ENCODE measurements around the gene MRPL24.
A peak's percentile ranks its signal among the peaks of the same experiment; 100 is the strongest.

The MRPL24 gene

GRCh38 chr1:156706657-156707416 lies 34.1 kb downstream of the MRPL24 start:
- Histone ChIP-seq H3K27ac (ENCODE audit: low read depth, low read length) (no peak overlapping the region), H3K4me3 (ENCODE audit: insufficient read depth, low read length, poor library complexity, severe bottlenecking) (no peak overlapping the region), H3K27me3 (ENCODE audit: low read length) (no peaks in the 10 kb centered on the region), H3K4me2 (ENCODE audit: low read depth, low read length, poor library complexity, severe bottlenecking) (peak overlapping the region; percentile 51), H3F3A (ENCODE audit: insufficient read depth) (no peaks in the 10 kb centered on the region), H4K20me1 (ENCODE audit: low read depth, low read length) (no peaks in the 10 kb centered on the region), H3K9me2 (replicated peaks; ENCODE audit: insufficient read depth, low read length) (no peaks in the 10 kb centered on the region), H3K36me3 (ENCODE audit: low read length) (no peaks in the 10 kb centered on the region), H2AFZ (ENCODE audit: low read depth, low read length, severe bottlenecking) (no peak overlapping the region), H3K9me3 (ENCODE audit: insufficient read depth, low read length) (no peaks in the 10 kb centered on the region), H3K79me2 (ENCODE audit: insufficient read depth, low read length) (no peaks in the 10 kb centered on the region), H3K9ac (ENCODE audit: low read length) (no peak overlapping the region)
- TF ChIP-seq CTCF (IDR thresholded peaks at IDR 0.05; ENCODE audit: insufficient read depth, low read length, poor library complexity, severe bottlenecking) (no peak), EZH2phosphoT487 (conservative IDR thresholded peaks at IDR 0.05; ENCODE audit: low read length) (no peak)

- Histone ChIP-seq H3K79me2 (ENCODE audit: insufficient read depth, low read length) (no peaks in the 10 kb centered on the region), H3K4me2 (ENCODE audit: low read depth, low read length, poor library complexity, severe bottlenecking) (peak overlapping the region; percentile 51), H3K9ac (ENCODE audit: low read length) (no peak overlapping the region), H3K9me2 (replicated peaks; ENCODE audit: insufficient read depth, low read length) (no peaks in the 10 kb centered on the region), H3K4me3 (ENCODE audit: insufficient read depth, low read length, poor library complexity, severe bottlenecking) (no peak overlapping the region), H3K27me3 (ENCODE audit: low read length) (no peaks in the 10 kb centered on the region), H2AFZ (ENCODE audit: low read depth, low read length, severe bottlenecking) (no peak overlapping the region), H4K20me1 (ENCODE audit: low read depth, low read length) (no peaks in the 10 kb centered on the region), H3F3A (ENCODE audit: insufficient read depth) (no peaks in the 10 kb centered on the region), H3K36me3 (ENCODE audit: low read length) (no peaks in the 10 kb centered on the region), H3K9me3 (ENCODE audit: insufficient read depth, low read length) (no peaks in the 10 kb centered on the region), H3K27ac (ENCODE audit: low read depth, low read length) (no peak overlapping the region)
- TF ChIP-seq CTCF (IDR thresholded peaks at IDR 0.05; ENCODE audit: insufficient read depth, low read length, poor library complexity, severe bottlenecking) (peak; percentile 89), EZH2phosphoT487 (conservative IDR thresholded peaks at IDR 0.05; ENCODE audit: low read length) (0 out of 2 replicates have a peak, but pooled peaks have one; percentile 87)
Measured at GRCh38 chr1:156705918-156706656, 34.8 kb downstream of the MRPL24 start.

- Histone ChIP-seq H2AFZ (ENCODE audit: low read depth, low read length, severe bottlenecking) (no peak within 1 kb of the TSS), H3K9ac (ENCODE audit: low read length) (no peak within 1 kb of the TSS)
Measured at GRCh38 chr1:156705321-156705917, 35.5 kb downstream of the MRPL24 start, which contains the start of gene CRABP2. CRABP2 (minus strand) TSS chr1:156705583; CDS start chr1:156705446, 137 bp downstream.

More at GRCh38 chr1:156705321-156705917, 35.5 kb downstream of the MRPL24 start, which contains the start of gene CRABP2:
- H3K79me2 ChIP-seq (ENCODE audit: insufficient read depth, low read length): no peaks in the 10 kb centered on the region
- H3K4me3 ChIP-seq (ENCODE audit: insufficient read depth, low read length, poor library complexity, severe bottlenecking): no peak within 1 kb of the TSS
- H3K9me3 ChIP-seq (ENCODE audit: insufficient read depth, low read length): no peaks in the 10 kb centered on the region
- H4K20me1 ChIP-seq (ENCODE audit: low read depth, low read length): no peaks in the 10 kb centered on the region
- H3K9me2 ChIP-seq (replicated peaks; ENCODE audit: insufficient read depth, low read length): no peaks in the 10 kb centered on the region
- peak within 1 kb of the TSS; percentile 51 for H3K4me2 ChIP-seq (ENCODE audit: low read depth, low read length, poor library complexity, severe bottlenecking)
- H3K27ac ChIP-seq (ENCODE audit: low read depth, low read length): no peak within 1 kb of the TSS
- no peaks in the 10 kb centered on the region for H3K27me3 ChIP-seq (ENCODE audit: low read length)
- TF ChIP-seq EZH2phosphoT487 (conservative IDR thresholded peaks at IDR 0.05; ENCODE audit: low read length) (no peak), CTCF (IDR thresholded peaks at IDR 0.05; ENCODE audit: insufficient read depth, low read length, poor library complexity, severe bottlenecking) (no peak)
- no peaks in the 10 kb centered on the region for H3F3A ChIP-seq (ENCODE audit: insufficient read depth)
- H3K36me3 ChIP-seq (ENCODE audit: low read length): no peaks in the 10 kb centered on the region
